Gastroesophageal sphincter (tissue), 3 donors: ENCODE data around the gene KCTD21.

Experiments used
- CTCF ChIP-seq, 4 experiments: fragments of 200-600 bp in 2 of 4; fragments of 450-650 bp in 2 of 4; sonication (generic) in 1 of 4; IDR thresholded peaks; one replicate each; pipeline ENCODE4 v1.5.1; 2017 to 2019; ENCODE audit warnings: antibody characterized with exemption in 4 of 4, mild to moderate bottlenecking in 2 of 4, moderate library complexity in 2 of 4
- POLR2A ChIP-seq, 2 donors: fragments of 450-650 bp; IDR thresholded peaks; one replicate each; pipeline ENCODE4 v1.6.1; 2017; ENCODE audit warnings: antibody characterized with exemption in 2 of 2, mild to moderate bottlenecking in 2 of 2, moderate library complexity in 1 of 2
- POLR2AphosphoS5 ChIP-seq: sonication (generic); formaldehyde crosslinking; IDR thresholded peaks from one replicate; pipeline ENCODE4 v1.6.1; 2017; ENCODE audit warnings: antibody characterized with exemption

- no peak for TF ChIP-seq CTCF (IDR thresholded peaks at IDR 0.05)
- TF ChIP-seq POLR2AphosphoS5 = no peak
- TF ChIP-seq POLR2A (IDR thresholded peaks at IDR 0.05) = no peak
Observed at GRCh38 chr11:78160557-78160956, 27.9 kb downstream of the KCTD21 start.
